Cardiac muscle cell (in vitro differentiated cells and primary cell): Measurements from ENCODE around the gene MOB3B. TPM values are rescaled to one million over a fixed set of nuclear protein-coding genes. Genes with fewer than 3 reads are reported as not detected.

ENCODE experiments used
- DNase-seq, 2 donors: peaks; one replicate each; pipeline versions ENCODE4 v3.0.0 to v3.0.0-alpha.2; 2010 to 2017; ENCODE audit warnings: low read depth in 1 of 2, low spot score in 1 of 2
- H3K27ac ChIP-seq: fragments of 200-600 bp; sonication (generic); 2 replicates; pipeline ENCODE4 v1.5.1; 2016
- H3K27me3 ChIP-seq: fragments of 200-600 bp; sonication (generic); 2 replicates; pipeline ENCODE4 v1.6.0; 2016; ENCODE audit warnings: control low read depth
- H3K36me3 ChIP-seq: fragments of 200-600 bp; sonication (generic); 2 replicates; pipeline ENCODE4 v1.5.1; 2016; ENCODE audit warnings: control low read depth
- H3K4me1 ChIP-seq: fragments of 200-600 bp; sonication (generic); 2 replicates; pipeline ENCODE4 v1.8.1; 2017; ENCODE audit warnings: low read depth, mild to moderate bottlenecking, mixed run types
- H3K4me3 ChIP-seq: fragments of 200-600 bp; sonication (generic); 2 replicates; pipeline ENCODE4 v1.5.1; 2016; ENCODE audit warnings: mild to moderate bottlenecking
- H3K9me3 ChIP-seq: fragments of 200-600 bp; sonication (generic); 2 replicates; pipeline ENCODE4 v1.5.1; 2017; ENCODE audit warnings: low read depth, mild to moderate bottlenecking, control low read depth
- polyA plus RNA-seq: library from polyadenylated mRNA; unstranded; fragments of >200 nt; fragmentation: Nextera tagmentation; extraction: Ambion mirVana; gene quantifications from 2 replicates; pipeline ENCODE4 v1.2.1, GENCODE V29; 2016
- total RNA-seq: library from RNA; depleted of rRNA; stranded (reverse); fragments of >200 nt; gene quantifications from 2 replicates; pipeline ENCODE4 v1.2.3, GENCODE V29; 2016
- TF ChIP-seq, protein P1 (sequence below): IDR thresholded peaks from 2 replicates; pipeline ENCODE4 v1.5.1; 2012; ENCODE audit warnings: low read depth, mild to moderate bottlenecking, low read length

Gene MOB3B
- total and polyA plus RNA-seq, 2 experiments from 2014 or later, result 0.74 to 1.7 TPM

DNA sequence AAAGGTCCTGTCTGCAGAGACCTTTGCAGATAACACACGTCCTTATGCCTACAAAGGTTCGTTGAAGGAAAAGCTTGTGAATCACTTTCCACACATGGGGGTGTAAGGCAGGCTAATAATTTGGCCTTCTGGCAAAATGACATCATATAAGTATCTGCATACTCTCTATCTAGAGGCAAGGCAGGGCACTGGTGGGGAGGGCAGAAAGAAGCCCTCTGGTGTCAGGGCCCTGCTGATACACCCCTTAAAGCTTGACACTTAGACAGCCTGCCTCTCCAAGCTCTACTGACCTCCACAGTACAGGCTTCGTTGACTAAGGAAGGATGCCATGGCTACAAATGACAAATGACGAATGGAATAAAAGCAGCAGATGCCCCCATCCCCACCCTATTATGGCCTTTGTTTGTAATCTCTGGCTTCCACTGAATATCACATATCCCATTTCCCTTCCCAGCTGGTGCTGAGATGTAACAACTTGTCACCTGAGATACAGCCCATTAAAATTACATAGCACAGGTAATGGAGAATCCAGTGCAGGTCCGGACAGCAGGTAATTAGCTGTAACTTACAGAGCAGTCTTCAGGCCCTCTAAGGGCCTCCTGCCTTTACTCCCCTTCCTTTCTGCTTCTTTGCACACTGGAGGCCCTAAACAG lies 82.5 kb downstream of the MOB3B start:
- no peaks in the 10 kb centered on the region for H3K36me3 ChIP-seq
- no peaks in the 10 kb centered on the region for H3K27me3 ChIP-seq
- DNase-seq, result no peak
- H3K9me3 ChIP-seq, result no peaks in the 10 kb centered on the region
- H3K27ac ChIP-seq, result no peak overlapping the region
- TF ChIP-seq, protein P1, sequence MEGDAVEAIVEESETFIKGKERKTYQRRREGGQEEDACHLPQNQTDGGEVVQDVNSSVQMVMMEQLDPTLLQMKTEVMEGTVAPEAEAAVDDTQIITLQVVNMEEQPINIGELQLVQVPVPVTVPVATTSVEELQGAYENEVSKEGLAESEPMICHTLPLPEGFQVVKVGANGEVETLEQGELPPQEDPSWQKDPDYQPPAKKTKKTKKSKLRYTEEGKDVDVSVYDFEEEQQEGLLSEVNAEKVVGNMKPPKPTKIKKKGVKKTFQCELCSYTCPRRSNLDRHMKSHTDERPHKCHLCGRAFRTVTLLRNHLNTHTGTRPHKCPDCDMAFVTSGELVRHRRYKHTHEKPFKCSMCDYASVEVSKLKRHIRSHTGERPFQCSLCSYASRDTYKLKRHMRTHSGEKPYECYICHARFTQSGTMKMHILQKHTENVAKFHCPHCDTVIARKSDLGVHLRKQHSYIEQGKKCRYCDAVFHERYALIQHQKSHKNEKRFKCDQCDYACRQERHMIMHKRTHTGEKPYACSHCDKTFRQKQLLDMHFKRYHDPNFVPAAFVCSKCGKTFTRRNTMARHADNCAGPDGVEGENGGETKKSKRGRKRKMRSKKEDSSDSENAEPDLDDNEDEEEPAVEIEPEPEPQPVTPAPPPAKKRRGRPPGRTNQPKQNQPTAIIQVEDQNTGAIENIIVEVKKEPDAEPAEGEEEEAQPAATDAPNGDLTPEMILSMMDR, result no peak
- H3K4me1 ChIP-seq, result peaks cover 5% of the 10 kb centered on the region
- H3K4me3 ChIP-seq, result no peak overlapping the region

DNA sequence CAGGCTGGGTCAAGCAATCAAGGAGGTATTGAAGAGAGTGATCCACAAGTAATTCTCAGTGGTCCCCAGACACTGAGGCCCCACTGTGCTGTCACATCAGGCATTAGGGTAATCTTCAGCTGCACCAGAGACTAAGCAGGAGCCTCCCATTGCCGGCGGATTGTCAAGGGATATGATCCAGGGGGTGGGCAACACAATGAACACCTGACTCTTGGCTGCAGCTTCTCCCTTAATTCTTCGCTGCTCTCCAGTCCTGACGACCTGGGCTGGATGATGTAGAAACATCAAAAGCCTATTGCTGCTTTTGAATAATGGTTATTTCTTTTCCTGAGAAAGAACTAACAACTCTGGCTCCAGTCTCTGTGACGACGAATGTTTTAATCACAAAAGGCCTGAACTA lies 83.9 kb downstream of the MOB3B start:
- no peaks in the 10 kb centered on the region for H3K9me3 ChIP-seq
- no peaks in the 10 kb centered on the region for H3K27me3 ChIP-seq
- H3K4me3 ChIP-seq, result no peak overlapping the region
- no peak for DNase-seq
- H3K27ac ChIP-seq, result no peak overlapping the region
- no peaks in the 10 kb centered on the region for H3K36me3 ChIP-seq
- H3K4me1 ChIP-seq, result peaks cover 5% of the 10 kb centered on the region
- TF ChIP-seq, protein P1, result no peak

- H3K9me3 ChIP-seq, result no peaks in the 10 kb centered on the region
- peaks cover 5% of the 10 kb centered on the region for H3K4me1 ChIP-seq
- H3K27ac ChIP-seq, result no peak overlapping the region
- DNase-seq, result no peak
- no peaks in the 10 kb centered on the region for H3K27me3 ChIP-seq
- H3K36me3 ChIP-seq, result no peaks in the 10 kb centered on the region
- TF ChIP-seq, protein P1, result no peak
- H3K4me3 ChIP-seq, result no peak overlapping the region
Observed at GRCh38 chr9:27445057-27445595, 84.5 kb downstream of the MOB3B start.

- H3K4me1 ChIP-seq, result peaks cover 17% of the 10 kb centered on the region
- TF ChIP-seq, protein P1, result no peak
- no peak overlapping the region for H3K27ac ChIP-seq
- no peaks in the 10 kb centered on the region for H3K9me3 ChIP-seq
- DNase-seq, result no peak
- H3K4me3 ChIP-seq, result no peak overlapping the region
- no peaks in the 10 kb centered on the region for H3K36me3 ChIP-seq
- no peaks in the 10 kb centered on the region for H3K27me3 ChIP-seq
Observed at GRCh38 chr9:27442464-27442863, 87.2 kb downstream of the MOB3B start.

- Histone ChIP-seq H3K9me3 (no peaks in the 10 kb centered on the region), H3K36me3 (no peaks in the 10 kb centered on the region), H3K4me1 (peaks cover 17% of the 10 kb centered on the region), H3K27me3 (no peaks in the 10 kb centered on the region), H3K4me3 (no peak overlapping the region), H3K27ac (no peak overlapping the region)
- TF ChIP-seq, protein P1, result no peak
- DNase-seq, result no peak
Observed at GRCh38 chr9:27441741-27442070, 87.9 kb downstream of the MOB3B start.
